ENCODE measurements around the gene UBE2J2.

UBE2J2 gene

DNA sequence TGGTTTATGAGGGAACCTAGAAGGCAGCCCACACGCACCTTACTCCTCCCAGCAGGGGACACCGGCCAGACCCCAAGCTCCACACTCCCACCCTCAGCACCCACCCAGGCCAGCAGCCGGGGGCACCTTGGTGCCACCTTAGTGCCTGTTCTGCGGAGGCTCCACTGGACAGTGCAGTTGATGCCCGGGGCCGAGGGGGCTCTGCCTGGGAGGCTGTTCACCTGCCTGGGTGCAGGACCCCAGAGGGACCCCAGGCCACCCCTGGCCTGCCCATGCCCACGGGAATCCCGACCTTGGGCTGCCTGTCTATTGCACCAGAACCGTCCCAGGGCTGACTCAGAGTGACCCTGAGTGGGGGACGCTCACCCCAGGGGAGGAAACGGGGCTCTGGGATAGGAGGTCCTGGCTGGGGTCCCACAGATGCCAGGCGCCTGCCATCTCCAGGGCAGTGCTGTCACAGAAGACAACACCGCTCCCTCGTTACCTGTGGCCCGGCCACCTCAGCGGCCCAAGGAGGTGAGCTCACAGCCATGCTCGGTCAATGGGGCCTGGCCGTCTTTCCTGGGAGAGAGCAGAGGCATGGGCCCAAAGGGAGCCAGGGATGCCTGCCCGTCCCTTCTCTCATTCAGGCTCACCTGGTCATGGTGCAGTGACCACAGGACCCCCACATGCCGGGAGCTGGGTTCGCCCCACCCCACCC, 7.3 kb upstream of the UBE2J2 start:
- DNase-seq: no peak

DNA sequence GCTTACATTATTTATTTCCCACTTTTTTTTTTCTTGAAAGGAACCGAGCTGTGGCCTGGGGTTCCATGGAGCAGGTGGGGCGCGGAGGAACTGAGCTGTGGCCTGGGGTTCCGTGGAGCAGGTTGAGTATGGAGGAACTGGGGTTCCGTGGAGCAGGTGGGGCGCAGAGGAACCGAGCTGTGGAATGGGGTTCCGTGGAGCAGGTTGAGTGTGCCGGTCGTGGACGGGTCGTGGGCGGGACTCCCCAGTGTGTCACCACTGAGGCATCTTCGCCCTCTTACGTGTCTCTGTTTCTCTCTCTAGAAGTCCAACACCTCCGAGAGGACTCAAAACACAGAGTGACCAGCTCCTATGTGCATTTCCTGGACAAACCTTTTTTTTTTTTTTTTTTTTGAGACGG, 5.4 kb upstream of the UBE2J2 start:
- no peak for DNase-seq

DNA sequence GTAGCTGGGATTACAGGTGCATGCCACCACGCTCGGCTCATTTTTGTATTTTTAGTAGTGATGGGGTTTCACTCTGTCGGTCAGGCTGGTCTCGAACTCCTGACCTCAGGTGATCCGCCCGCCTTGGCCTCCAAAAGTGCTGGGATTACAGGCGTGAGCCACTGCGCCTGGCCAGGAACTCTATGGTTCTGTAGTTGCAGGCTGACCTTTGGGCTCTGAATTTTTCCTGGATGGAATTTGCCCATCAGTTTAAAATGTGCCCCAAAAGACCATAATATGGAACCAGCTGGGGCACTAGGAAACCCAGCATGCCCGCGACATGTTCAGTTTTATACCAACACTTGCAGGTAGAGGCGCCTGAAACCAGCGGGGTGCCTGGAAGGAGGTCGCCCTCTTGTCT, 5.0 kb upstream of the UBE2J2 start:
- DNase-seq: no peak

DNA sequence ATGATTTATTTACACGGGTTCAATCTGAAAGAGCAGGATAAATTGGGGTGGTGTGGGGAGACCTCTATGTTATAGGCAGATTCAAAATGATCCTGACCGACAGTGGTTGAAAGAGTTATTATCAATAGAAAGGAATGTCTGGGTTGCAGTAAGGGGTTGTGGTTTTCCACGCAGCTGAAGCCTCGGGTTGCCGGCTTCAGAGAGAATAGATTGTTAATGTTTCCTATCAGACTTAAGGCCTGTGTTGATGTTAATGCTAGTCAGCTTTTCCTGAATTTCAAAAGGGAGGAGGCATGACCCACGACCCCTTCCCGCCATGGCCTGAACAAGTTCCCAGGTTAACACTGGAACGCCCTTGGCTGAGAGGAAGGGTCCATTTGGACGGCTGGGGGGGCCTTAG, 2.2 kb upstream of the UBE2J2 start:
- DNase-seq: no peak

- DNase-seq: no peak
Measured at GRCh38 chr1:1274931-1275431, 1.3 kb upstream of the UBE2J2 start.

GRCh38 chr1:1274299-1274930, 761 bp upstream of the UBE2J2 start:
- no peak for DNase-seq

DNA sequence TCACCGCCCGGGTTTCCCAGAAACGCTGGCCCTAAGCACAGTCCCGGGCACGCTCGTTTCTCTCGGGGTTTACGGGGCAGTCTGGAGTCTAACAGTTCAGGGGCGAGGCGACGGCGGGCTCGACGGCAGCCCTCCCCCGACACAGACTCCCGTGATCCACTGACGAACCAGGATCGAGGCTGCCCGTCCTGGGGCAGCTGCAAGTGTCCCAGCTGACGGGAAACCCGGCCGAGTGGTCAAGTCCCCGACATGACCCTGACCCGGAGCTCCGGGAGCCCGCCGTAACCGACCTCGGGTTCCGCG, 494 bp downstream of the UBE2J2 start:
- DNase-seq: no peak

- no peak for DNase-seq
Measured at GRCh38 chr1:1272341-1273208, 1.1 kb downstream of the UBE2J2 start.

DNA sequence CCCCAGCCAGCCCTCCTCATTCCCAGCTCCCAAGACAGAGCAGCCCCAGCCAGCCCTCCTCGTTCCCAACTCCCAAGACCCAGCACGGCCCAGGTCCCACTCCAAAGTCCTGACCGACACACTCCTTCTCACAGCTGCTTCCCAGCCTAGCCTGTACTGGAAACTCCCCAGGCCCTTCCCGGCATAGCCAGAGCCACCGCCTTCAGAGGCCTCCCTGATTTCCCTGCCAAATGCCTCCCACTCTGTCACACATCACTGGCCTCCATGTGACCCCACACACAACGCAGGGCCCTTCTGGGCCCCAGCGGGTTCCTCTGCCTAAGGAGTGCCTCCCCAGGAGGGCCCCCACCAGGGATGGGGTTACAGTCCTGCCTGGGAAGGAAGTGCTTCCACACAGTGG, 2.8 kb downstream of the UBE2J2 start:
- DNase-seq: no peak

- no peak for DNase-seq
Measured at GRCh38 chr1:1268284-1268682, 5.4 kb downstream of the UBE2J2 start.

DNA sequence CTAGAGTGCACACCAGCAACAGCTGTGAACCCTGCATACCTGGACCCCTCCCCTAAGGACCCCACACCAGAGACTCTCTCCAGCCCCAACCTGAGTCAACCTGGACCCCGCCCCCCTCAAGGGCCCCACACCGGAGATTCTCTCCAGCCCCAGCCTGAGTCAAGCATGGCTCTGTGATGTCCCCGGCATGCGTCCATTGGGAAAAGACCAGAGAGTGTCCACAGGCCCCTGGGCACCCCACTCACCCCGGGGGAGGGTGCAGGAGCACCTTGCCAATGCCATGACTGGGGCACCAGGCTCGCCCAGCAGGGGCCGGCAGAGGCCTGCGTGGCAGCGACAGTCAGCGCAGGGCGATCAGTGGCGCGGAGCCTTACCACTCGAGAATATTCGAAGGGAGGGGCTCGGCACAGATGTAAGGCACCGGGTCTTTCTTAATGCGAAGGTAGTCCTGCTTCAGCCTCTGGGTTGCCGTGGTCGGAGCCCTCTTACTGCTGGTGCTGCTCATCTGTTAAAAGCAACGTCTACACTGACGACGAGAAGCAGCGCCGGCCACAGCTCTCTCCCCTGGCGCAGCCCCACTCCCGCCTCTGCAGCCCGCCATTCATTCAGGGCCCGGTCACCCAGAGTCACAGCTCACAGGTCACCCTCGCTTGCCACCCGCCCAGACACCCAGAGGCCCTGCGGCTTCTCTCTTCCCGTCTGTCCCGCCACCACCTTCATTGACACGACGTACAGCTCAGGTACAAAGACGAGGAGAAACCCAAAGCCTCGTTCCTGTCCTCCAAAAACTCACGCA, 6.0 kb downstream of the UBE2J2 start:
- DNase-seq: no peak

DNA sequence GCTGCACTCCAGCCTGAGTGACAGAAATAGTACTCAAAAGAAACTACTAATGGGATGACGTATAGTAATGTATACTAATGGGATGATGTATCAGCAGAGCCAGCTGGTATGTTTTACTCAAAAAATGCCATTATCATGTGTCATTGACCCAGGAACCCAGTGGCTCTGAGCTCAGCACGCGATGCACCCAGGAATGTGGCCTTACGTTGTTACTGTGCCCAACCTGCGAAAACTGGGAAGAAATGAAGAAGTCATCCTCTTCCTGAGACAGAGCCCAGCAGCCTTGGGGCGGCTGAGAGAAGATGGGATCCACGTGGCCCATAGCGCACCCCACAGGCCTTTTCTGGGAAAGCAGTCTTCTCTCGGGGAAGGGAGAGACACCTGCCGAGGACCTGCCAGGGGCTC, 8.8 kb downstream of the UBE2J2 start:
- peak; percentile 95 for DNase-seq

- DNase-seq: no peak
Measured at GRCh38 chr1:1264026-1264425, 9.6 kb downstream of the UBE2J2 start.

DNA sequence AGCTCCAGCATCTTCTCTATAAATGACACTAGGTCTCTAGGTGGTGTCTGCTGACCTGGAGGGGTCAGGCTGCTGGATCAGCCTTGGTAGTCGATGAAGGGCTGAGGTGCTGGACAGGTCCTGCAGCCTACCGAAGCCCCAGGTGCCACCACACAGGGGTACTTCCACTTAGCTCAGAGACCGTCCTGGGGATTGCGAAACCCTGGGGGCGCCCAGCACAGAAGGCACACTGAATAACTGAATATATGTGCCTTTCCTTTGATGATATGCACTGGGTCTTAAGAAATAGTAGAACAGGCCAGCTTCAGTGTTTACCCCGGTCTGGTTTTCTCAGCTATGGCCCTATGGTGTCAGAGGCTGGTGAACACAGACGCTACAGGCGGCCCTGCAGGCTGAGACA, 10.9 kb downstream of the UBE2J2 start:
- no peak for DNase-seq

- no peak for DNase-seq
Measured at GRCh38 chr1:1262071-1262470, 11.6 kb downstream of the UBE2J2 start.

- no peak for DNase-seq
Measured at GRCh38 chr1:1260843-1261560, 12.7 kb downstream of the UBE2J2 start.

DNA sequence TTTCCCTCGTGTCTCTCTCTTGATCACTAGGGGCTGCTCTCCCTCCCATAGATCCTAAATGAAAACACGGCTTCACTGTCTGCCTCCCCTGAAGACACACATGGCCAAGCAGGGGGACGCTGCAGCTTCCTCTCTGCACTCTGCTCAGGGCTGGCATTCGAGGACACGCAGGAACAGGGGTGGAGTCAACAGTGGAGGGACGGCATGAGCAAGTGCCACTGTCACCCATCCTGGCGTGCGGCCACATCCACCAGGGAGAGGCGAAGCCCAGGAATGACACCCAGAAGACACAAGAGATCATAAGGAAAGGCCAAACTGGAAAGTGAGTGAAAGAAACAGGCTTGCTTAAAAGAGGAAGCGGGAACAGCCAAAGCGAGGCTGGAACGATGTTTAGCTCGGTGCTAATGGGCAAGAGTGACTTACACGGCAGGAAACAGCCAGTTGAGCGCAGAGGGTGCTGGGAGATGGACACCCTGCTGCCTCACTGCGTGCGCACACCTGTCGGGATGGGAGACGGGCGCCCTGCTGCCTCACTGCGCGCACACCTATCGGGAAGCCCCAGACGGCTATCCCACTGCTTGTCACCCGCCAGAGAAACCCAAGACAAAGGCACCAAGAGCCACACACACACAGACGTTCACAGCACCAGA, 13.6 kb downstream of the UBE2J2 start:
- DNase-seq: no peak

DNA sequence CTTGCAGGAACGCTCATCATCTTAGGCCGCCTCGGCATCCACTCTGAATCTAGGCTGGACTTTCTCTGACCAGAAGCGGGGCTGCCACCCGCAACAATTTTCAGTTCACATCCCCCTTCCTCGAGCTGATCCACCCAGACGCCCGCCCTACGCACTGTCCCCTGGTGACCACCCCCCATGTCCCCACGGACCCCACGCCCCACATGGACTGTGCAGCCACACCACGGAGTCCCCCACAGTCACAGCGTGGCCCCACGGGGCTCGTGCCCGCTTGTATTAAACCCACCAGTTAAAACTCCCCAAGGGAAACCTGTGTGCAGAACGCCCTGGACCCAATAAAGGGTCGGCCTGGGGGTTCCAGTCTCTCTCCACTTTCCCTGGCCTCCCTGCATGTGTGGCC, 14.1 kb downstream of the UBE2J2 start:
- DNase-seq: no peak

DNA sequence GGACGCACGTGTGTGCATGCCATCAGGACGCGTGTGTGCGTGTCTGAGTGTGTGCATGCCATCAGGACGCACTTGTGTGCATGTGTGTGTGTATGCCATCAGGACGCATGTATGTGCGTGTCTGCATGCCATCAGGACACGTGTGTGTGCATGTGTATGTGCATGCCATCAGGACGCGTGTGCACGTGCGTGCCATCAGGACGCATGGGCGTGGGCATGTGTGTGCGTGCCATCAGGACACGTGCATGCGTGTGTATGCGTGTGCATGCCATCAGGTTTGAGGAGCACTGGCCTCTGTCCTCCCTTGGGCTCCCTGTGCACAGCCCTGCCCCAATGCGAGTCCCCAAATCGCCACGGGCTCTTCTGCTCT, 14.6 kb downstream of the UBE2J2 start:
- no peak for DNase-seq

DNA sequence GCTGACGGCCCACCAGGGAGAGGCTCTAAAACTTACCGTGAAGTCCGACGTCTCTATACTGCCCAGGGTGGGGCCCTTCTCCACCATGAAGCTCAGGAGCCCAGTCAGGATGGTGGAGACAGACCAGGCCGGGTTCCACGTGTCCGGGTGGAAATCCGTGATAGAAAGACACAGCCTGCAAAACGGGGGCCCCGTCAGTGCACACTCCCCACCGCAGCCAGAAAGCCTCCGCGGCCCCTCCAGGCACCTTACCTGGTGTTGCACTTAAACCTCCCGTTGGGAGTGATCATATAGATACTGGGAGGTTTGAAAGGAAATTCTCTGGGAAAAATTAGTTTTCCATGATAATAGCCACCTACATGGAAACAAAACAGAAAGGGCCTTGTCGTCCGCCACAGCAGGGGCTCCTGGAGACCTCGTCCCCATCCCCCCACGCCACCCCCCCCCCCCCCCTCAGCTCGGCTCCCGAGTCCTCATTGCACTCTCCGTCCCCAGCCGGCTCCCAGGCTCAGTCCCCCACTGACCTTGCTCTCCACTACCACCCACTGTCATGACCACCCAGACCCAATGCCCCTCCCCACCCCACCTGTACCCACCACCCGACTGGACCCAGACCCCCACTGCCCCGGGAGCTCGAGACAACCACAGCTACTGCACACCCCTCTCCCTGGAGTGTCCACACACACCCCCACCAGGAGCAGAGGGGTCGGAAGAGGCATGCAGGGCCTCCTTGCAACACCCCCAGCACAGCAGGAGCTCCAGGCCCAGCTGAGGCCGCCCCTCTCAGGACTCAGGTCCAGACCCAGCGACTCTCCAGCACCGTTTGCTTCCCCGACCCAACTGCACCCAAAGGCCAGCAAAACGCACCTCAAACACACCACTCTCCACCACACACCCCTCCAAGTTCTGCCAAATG, 16.4 kb downstream of the UBE2J2 start:
- DNase-seq: no peak

DNA sequence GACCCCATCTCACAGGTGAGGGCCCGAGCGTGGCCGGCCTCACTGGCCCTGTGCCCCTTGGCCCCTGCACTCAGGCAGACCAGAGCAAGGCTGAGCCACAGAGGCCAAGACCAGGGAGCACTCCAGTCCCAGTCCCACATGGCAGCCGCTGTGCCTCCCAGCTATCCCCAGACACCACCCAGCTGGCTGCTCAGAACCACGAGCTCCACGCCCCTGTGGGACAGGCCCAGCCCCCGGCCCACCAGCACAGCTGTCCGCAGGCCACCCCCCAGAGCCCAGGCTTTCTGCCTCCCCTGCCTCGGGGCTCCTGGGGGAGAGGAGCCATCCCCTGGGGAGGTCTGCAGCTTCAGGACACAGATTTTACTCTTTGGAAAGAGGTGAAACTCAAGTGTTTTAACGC, 18.0 kb downstream of the UBE2J2 start:
- DNase-seq: no peak
